Neural progenitor cell (in vitro differentiated cells): ENCODE data around the gene PPP1R13L.

ENCODE experiments used
- CTCF ChIP-seq: fragments of 200-600 bp; sonication (generic); IDR thresholded peaks from 2 replicates; pipeline ENCODE4 v1.5.1; 2017; ENCODE audit warnings: antibody characterized with exemption, mild to moderate bottlenecking
- EZH2 ChIP-seq: fragments of 200-600 bp; sonication (generic); IDR thresholded peaks from 2 replicates; pipeline ENCODE4 v1.6.1; 2017; ENCODE audit warnings: antibody characterized with exemption, mild to moderate bottlenecking, moderate library complexity

GRCh38 chr19:45340899-45341453, 63.9 kb downstream of the PPP1R13L start:
- no peak for TF ChIP-seq CTCF
- peak; percentile 31 for TF ChIP-seq EZH2
